Stimulated activated CD8-positive, alpha-beta memory T cell treated with anti-CD3 and anti-CD28 coated beads, Interleukin-4, amount 100 ng/mL, for 48 hours (primary cell): ENCODE measurements around the gene PRPF4.

Experiments
- DNase-seq: peaks from one replicate; pipeline ENCODE4 v3.0.0-alpha.2; 2020

The PRPF4 gene

GRCh38 chr9:113315231-113315630 lies 39.8 kb downstream of the PRPF4 start:
- no peak for DNase-seq

GRCh38 chr9:113316030-113316429 lies 40.6 kb downstream of the PRPF4 start:
- no peak for DNase-seq

- no peak for DNase-seq
These were observed 42.3 kb downstream of the PRPF4 start for GRCh38 chr9:113317777-113318176.

GRCh38 chr9:113319054-113319453 lies 43.6 kb downstream of the PRPF4 start:
- DNase-seq: no peak

GRCh38 chr9:113320051-113320450 lies 44.6 kb downstream of the PRPF4 start:
- no peak for DNase-seq

GRCh38 chr9:113322671-113323070 lies 47.2 kb downstream of the PRPF4 start:
- DNase-seq: no peak

- no peak for DNase-seq
These were observed 50.8 kb downstream of the PRPF4 start for GRCh38 chr9:113326230-113326629.

- DNase-seq: no peak
These were observed 52.8 kb downstream of the PRPF4 start for GRCh38 chr9:113328045-113328782.

- DNase-seq: no peak
These were observed 56.3 kb downstream of the PRPF4 start for GRCh38 chr9:113331780-113332179.

- DNase-seq: no peak
These were observed 62.3 kb downstream of the PRPF4 start for GRCh38 chr9:113337714-113338113.

GRCh38 chr9:113340011-113340699 lies 64.7 kb downstream of the PRPF4 start, which contains the start of gene WDR31:
TSS of gene WDR31 (minus strand) at chr9:113340275. CDS start at chr9:113332022, 8,253 bp downstream.
- peak; percentile 90 for DNase-seq

- DNase-seq: no peak
These were observed 66.4 kb downstream of the PRPF4 start for GRCh38 chr9:113341712-113342410.
